Adrenal gland (tissue), 12 donors: Measurements from ENCODE around the gene DUOXA1. TPM values are rescaled to one million over a fixed set of nuclear protein-coding genes. Genes with fewer than 3 reads are reported as not detected.
A peak's percentile ranks its signal among the peaks of the same experiment; 100 is the strongest.

Source experiments
- DNase-seq, 7 donors: peaks; one replicate each; pipeline ENCODE4 v3.0.0-alpha.2; 2019 to 2020
- H3K27ac ChIP-seq, 5 donors: fragments of 200-600 bp; sonication (generic) in 4 of 5; 1 replicate in 3 of 5; 2 replicates in 2 of 5; pipeline versions ENCODE4 v1.5.1 to v1.8.0; 2016 to 2020; ENCODE audit warnings: mild to moderate bottlenecking in 1 of 5
- H3K27me3 ChIP-seq: fragments of 200-600 bp; 2 replicates; pipeline ENCODE4 v1.8.0; 2021
- H3K36me3 ChIP-seq, 2 donors: fragments of 200-600 bp; replicated peaks in 1 of 2; 1 replicate in 1 of 2; 2 replicates in 1 of 2; pipeline versions ENCODE4 v1.5.1 to v1.8.0; 2018 to 2022
- H3K4me1 ChIP-seq, 2 donors: fragments of 200-600 bp; replicated peaks in 1 of 2; 1 replicate in 1 of 2; 2 replicates in 1 of 2; pipeline versions ENCODE4 v1.5.1 to v1.8.0; 2018 to 2021
- H3K4me3 ChIP-seq, 4 donors: fragments of 200-600 bp; sonication (generic) in 3 of 4; one replicate each; pipeline ENCODE4 v1.5.1; 2016 to 2018
- H3K9me3 ChIP-seq, 3 donors: fragments of 200-600 bp; sonication (generic) in 1 of 3; replicated peaks in 1 of 3; 1 replicate in 2 of 3; 2 replicates in 1 of 3; pipeline versions ENCODE4 v1.5.1 to v1.8.0; 2016 to 2021
- POLR2A ChIP-seq, 2 donors: fragments of 450-650 bp; IDR thresholded peaks; one replicate each; pipeline ENCODE4 v1.6.1; 2017; ENCODE audit warnings: antibody characterized with exemption in 2 of 2, mild to moderate bottlenecking in 2 of 2, moderate library complexity in 1 of 2
- WGBS, 4 donors: extraction: QIAGEN DNeasy Blood & Tissue Kit in 2 of 4; methylation state at CpG; one replicate each; pipeline versions ENCODE4 v1.1.5 to v1.1.7; 2013 to 2017; 5-methylcytosine and 5-hydroxymethylcytosine counted together
- intact Hi-C, 2 donors: fragments of 100-400 bp; cut with DNase I; formaldehyde crosslinking; loops; one replicate each; pipeline versions ENCODE4 v1.14.1 to v1.15.0; 2022 to 2023
- polyA plus RNA-seq, 3 donors: library from polyadenylated mRNA; stranded (reverse); fragments of 200-250 nt in 2 of 3; fragments of 350-450 nt in 1 of 3; fragmentation: Illumina TruSeq in 1 of 3; extraction: RNeasy Lipid Tissue Mini Kit (QIAGEN cat#74804) in 1 of 3; gene quantifications; one replicate each; pipeline ENCODE4 v1.2.3, GENCODE V29; 2013 to 2014
- total RNA-seq, 9 donors: library from RNA; depleted of rRNA in 4 of 9; stranded (reverse); fragments of >200 nt in 4 of 9; fragments of 120-200 nt in 1 of 9; fragmentation: NEBNext Ultra II Directional in 1 of 9; extraction: Animal tissue kit (Norgen Biotek cat#: 25700) in 1 of 9; gene quantifications; one replicate each; pipeline versions ENCODE4 v1.1.0 to v1.2.4, GENCODE V29; 2013 to 2023
- TF ChIP-seq, protein P1 (sequence below), 6 experiments: fragments of 450-650 bp in 4 of 6; fragments of 200-600 bp in 2 of 6; sonication (generic) in 1 of 6; IDR thresholded peaks; 1 replicate in 5 of 6; 2 replicates in 1 of 6; pipeline versions ENCODE4 v1.5.1 to v1.8.0; 2016 to 2021; ENCODE audit warnings: antibody characterized with exemption in 6 of 6, mild to moderate bottlenecking in 2 of 6, moderate library complexity in 1 of 6
- donor health status: healthy with polysubstance abuse.
- donor health status: Bipolar disorder and iron deficiency.
- donor health status: DM: yes; HTN: yes; CAD: no.
- donor health status: DM: no; HTN: no; CAD: no.
- donor health status: DM: no; HTN: no; CAD: no.
- donor health status: DM: yes; HTN: yes; CAD: no.

DUOXA1 gene
- total and polyA plus RNA-seq, 12 donors: 0.11 to 21.3 (median 5.2) TPM

DNA sequence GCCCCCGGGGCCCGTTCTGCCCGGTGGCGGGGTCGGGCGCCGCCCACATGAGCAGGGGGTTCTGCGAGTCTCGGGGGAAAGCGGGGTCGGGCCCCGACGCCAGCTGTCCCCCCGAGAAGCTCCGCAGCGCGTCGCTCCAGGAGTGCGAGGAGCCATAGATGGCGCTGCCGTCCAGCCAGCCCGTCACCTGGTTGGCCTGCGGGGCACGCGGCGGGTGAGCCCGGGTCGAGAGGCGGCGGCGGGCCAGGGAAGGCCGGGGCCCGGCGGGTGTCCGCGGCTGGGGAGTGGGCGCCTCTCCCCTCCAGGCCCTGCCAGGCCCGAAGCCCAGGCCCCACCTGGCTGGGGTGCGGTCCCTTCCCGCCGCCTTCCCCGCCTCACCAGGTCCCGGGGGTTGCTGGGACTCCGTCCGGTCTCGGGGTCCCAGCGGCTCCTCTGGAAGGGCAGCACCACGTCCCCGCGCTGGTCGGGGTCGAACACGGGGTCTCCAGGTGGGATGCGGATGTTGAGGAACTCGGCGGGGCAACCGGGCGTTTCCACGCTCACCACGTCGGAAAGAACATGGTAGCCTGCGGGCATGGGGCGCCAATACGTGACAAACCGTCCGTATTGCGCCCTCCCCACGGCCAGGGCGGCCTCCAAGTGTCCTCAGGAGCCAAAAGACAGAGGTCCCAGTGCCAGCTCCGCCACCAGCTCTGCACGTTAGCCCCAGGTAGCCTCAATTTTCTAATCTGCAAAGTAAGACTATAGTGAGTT lies 18.1 kb downstream of the DUOXA1 start:
- H3K27ac ChIP-seq: no peak overlapping the region
- intact Hi-C loops: loop anchor here in 1 of 2 donors (10.0 kb wide), 2 partner anchors 57 to 137 kb away; no protein-coding TSS in a partner anchor
- H3K4me1 ChIP-seq: peaks cover 6 to 7% of the 10 kb centered on the region in 2 donors
- no peaks in the 10 kb centered on the region for H3K36me3 ChIP-seq
- H3K9me3 ChIP-seq: no peaks in the 10 kb centered on the region
- WGBS, 4 donors: 6 to 29% (median 11%) methylated on average over 11 to 67 of the region's 71 CpGs
- DNase-seq: no peak
- TF ChIP-seq, protein P1, sequence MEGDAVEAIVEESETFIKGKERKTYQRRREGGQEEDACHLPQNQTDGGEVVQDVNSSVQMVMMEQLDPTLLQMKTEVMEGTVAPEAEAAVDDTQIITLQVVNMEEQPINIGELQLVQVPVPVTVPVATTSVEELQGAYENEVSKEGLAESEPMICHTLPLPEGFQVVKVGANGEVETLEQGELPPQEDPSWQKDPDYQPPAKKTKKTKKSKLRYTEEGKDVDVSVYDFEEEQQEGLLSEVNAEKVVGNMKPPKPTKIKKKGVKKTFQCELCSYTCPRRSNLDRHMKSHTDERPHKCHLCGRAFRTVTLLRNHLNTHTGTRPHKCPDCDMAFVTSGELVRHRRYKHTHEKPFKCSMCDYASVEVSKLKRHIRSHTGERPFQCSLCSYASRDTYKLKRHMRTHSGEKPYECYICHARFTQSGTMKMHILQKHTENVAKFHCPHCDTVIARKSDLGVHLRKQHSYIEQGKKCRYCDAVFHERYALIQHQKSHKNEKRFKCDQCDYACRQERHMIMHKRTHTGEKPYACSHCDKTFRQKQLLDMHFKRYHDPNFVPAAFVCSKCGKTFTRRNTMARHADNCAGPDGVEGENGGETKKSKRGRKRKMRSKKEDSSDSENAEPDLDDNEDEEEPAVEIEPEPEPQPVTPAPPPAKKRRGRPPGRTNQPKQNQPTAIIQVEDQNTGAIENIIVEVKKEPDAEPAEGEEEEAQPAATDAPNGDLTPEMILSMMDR (IDR thresholded peaks at IDR 0.05): no peak
- TF ChIP-seq POLR2A (IDR thresholded peaks at IDR 0.05): no peak
- H3K27me3 ChIP-seq: peaks cover 60% of the 10 kb centered on the region
- H3K4me3 ChIP-seq: no peak overlapping the region

DNA sequence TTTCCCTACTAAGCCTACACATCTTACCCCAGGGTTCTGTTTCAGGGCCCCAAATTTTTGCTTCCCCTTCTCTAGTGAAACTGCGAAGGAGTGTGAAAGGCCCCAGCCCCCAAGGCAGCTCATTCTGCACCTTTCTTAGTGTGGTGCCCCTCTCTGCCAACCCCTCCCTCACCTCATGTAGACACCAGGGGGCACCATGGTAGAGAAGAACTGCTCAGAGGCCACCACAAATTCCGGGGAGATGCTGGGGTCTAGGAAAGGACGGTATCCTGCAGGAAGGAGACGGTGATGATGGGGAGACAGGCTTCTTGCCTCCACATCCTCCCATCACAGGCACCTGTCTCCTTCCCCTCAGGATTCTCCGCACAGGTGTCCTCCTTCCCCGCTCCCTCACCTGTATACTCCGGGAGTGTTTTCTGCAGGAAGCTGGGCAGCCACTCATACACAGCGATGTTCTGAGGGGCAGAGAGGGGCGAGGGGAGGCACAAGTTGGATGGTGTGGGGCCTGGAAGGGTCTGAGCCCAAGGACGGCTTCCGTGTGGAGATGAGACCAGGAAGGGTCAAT lies 19.3 kb downstream of the DUOXA1 start:
- no peak for DNase-seq
- Histone ChIP-seq H3K4me1 (peaks cover 6% of the 10 kb centered on the region in 2 donors), H3K27ac (no peak overlapping the region), H3K36me3 (no peaks in the 10 kb centered on the region), H3K27me3 (peaks cover 48% of the 10 kb centered on the region), H3K9me3 (no peaks in the 10 kb centered on the region), H3K4me3 (no peak overlapping the region)
- TF ChIP-seq POLR2A (IDR thresholded peaks at IDR 0.05): no peak
- TF ChIP-seq, protein P1 (IDR thresholded peaks at IDR 0.05): no peak
- 60 to 78% (median 69%) methylated on average over 9 to 11 of the region's 11 CpGs for WGBS, 4 donors
- intact Hi-C loops: loop anchor here in 1 of 2 donors (10.0 kb wide), 2 partner anchors 56 to 136 kb away; no protein-coding TSS in a partner anchor

DNA sequence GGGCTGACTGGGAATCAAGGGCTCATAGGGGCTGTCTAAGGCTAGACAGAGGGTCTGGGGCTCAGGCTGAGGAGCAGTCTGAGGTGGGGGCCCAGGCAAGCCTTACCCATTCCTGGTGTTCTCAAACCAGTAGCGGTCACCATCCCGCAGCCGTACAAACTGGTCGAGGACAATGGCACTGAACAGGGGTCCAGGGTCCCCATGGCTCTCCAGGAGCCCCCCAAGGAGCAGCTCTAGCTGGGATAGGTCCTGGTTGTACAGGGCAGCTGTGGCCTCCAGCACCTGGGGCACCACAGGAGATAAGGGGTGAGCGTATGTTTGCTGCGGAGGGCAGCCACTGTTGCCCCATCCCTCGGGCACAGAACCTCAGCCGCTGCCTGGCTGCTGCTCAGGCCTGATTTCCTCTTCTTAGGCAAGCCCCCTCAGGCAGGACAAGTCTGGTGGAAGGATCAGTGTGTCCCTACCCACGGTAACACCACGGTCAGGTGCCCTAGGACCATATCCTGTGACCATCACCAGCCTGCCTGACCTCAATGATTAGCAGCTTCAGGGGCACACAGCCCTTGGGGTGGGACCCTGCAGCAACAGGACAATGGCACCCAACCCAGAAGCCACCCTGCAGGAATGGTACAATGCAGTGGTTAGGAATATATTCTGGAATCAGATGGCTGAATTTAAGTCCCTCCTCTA lies 21.6 kb downstream of the DUOXA1 start:
- H3K36me3 ChIP-seq: no peaks in the 10 kb centered on the region
- peak in 1 of 7 donors; percentile 4 for DNase-seq

More for the DNA sequence above, 21.6 kb downstream of the DUOXA1 start:
- peaks cover 26% of the 10 kb centered on the region for H3K27me3 ChIP-seq
- WGBS, 4 donors: 89 to 97% (median 93%) methylated on average over 4 to 10 of the region's 10 CpGs
- H3K4me1 ChIP-seq: peaks cover 0 to 6% of the 10 kb centered on the region in 2 donors
- no peaks in the 10 kb centered on the region for H3K9me3 ChIP-seq
- H3K4me3 ChIP-seq: no peak overlapping the region
- no peak overlapping the region for H3K27ac ChIP-seq
- intact Hi-C loops: no loop called here
- TF ChIP-seq, protein P1 (IDR thresholded peaks at IDR 0.05): no peak
- no peak for TF ChIP-seq POLR2A (IDR thresholded peaks at IDR 0.05)
